GM12892 (cell line): Measurements from ENCODE around the gene NDUFV2.

Experiments used
- POLR2A ChIP-seq: IDR thresholded peaks from 2 replicates; pipeline ENCODE4 v1.6.1; 2011; ENCODE audit warnings: low read depth, low read length, control low read depth
- POLR2AphosphoS5 ChIP-seq: IDR thresholded peaks from 2 replicates; pipeline ENCODE4 v1.6.1; 2011; ENCODE audit warnings: low read depth, low read length, control low read depth
- TAF1 ChIP-seq: IDR thresholded peaks from 2 replicates; pipeline ENCODE4 v1.6.1; 2011; ENCODE audit warnings: low read depth, mild to moderate bottlenecking, control low read depth, low read length, borderline replicate concordance

DNA sequence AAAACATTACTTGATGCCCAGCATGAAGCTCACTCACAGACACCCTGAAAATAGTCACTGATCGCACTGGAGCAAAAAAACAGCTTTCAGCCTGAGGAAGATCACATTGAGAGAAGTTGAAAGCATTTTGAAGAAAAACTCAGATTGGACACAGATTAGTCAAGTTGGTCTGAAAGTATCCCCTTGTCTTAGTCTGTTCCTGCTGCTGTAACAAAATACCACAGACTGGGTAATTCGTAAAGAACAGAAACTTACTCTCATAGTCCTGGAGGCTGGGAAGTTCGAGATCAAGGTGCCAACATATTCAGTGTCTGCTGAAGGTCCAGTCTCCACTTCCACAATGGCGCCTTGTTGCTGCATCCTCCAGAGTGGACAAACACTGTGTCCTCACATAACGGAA is 14.2 kb upstream of the NDUFV2 start:
- TF ChIP-seq POLR2A: no peak
- TF ChIP-seq POLR2AphosphoS5: no peak
- TF ChIP-seq TAF1: no peak
